Measurements from ENCODE around the gene ANXA6. TPM values are rescaled to one million over a fixed set of nuclear protein-coding genes. Genes with fewer than 3 reads are reported as not detected.

The ANXA6 gene
- polyA plus RNA-seq, 3 donors = 60.6 to 124 (median 93.5) TPM

DNA sequence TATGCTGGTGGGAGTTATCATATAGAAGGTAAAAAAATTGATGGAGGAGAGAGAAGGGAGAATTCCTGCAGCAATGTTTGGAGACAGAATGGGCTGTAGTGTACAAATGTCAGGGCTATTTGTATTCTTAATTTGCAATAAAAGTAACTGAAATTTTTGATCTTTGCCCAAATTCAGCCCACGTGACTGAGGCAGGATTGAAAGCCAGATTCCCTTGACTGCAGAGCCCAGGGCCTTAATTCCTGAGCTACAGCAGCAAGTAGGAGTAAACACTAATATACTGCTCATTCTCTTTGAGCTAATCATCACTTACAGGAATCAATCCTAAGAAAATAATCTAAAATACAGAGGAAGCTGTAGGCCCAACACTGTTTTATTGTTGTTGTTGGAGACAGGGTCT lies 5.2 kb upstream of the ANXA6 start:
- no peak overlapping the region for H3K4me3 Mint-ChIP-seq
- Histone ChIP-seq H3K9me3 (replicated peaks in 1 of 2; ENCODE audit: control insufficient read depth in 1 of 2, insufficient read depth in 1 of 2, low read length in 2 of 2) (no peaks in the 10 kb centered on the region), H3K4me3 (replicated peaks in 1 of 3; ENCODE audit: low read depth in 2 of 3, low read length in 3 of 3) (no peak overlapping the region), H3K9ac (ENCODE audit: insufficient read depth, low read length, poor library complexity, severe bottlenecking) (no peak overlapping the region), H3K4me2 (replicated peaks; ENCODE audit: extremely low read depth, low read length, poor library complexity, severe bottlenecking) (no peak overlapping the region), H3K27ac (ENCODE audit: low read depth in 1 of 2, low read length in 2 of 2) (no peak overlapping the region), H3K79me2 (ENCODE audit: insufficient read depth, low read length) (peaks cover 11% of the 10 kb centered on the region), H4K20me1 (ENCODE audit: insufficient read depth, low read length) (no peaks in the 10 kb centered on the region), H3K4me1 (ENCODE audit: control insufficient read depth in 1 of 2, insufficient read depth in 2 of 2, low read length in 2 of 2) (peaks cover 17 to 26% of the 10 kb centered on the region in 2 donors), H3K36me3 (replicated peaks in 1 of 2; ENCODE audit: control insufficient read depth in 1 of 2, insufficient read depth in 2 of 2, low read length in 2 of 2) (no peaks in the 10 kb centered on the region), H2AFZ (ENCODE audit: insufficient read depth, low read depth, low read length, poor library complexity, severe bottlenecking) (no peak overlapping the region), H3K27me3 (ENCODE audit: control insufficient read depth in 2 of 2, insufficient read depth in 2 of 2, low read length in 2 of 2) (no peaks in the 10 kb centered on the region)
- no peak overlapping the region for H3K27ac Mint-ChIP-seq
- no peak for DNase-seq
- no CpG with 5 or more reads among the region's 1 CpG for WGBS (ENCODE audit: insufficient coverage)
- H3K27me3 Mint-ChIP-seq (ENCODE audit: low read depth in 3 of 3) = peaks cover 0 to 4% (median 2%) of the 10 kb centered on the region in 3 donors
- TF ChIP-seq, protein P1, sequence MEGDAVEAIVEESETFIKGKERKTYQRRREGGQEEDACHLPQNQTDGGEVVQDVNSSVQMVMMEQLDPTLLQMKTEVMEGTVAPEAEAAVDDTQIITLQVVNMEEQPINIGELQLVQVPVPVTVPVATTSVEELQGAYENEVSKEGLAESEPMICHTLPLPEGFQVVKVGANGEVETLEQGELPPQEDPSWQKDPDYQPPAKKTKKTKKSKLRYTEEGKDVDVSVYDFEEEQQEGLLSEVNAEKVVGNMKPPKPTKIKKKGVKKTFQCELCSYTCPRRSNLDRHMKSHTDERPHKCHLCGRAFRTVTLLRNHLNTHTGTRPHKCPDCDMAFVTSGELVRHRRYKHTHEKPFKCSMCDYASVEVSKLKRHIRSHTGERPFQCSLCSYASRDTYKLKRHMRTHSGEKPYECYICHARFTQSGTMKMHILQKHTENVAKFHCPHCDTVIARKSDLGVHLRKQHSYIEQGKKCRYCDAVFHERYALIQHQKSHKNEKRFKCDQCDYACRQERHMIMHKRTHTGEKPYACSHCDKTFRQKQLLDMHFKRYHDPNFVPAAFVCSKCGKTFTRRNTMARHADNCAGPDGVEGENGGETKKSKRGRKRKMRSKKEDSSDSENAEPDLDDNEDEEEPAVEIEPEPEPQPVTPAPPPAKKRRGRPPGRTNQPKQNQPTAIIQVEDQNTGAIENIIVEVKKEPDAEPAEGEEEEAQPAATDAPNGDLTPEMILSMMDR (IDR thresholded peaks at IDR 0.05) = no peak
- H3K4me1 Mint-ChIP-seq = peaks cover 31% of the 10 kb centered on the region
- intact Hi-C loops (cut with micrococcal nuclease) = no loop called here
- H3K36me3 Mint-ChIP-seq = no peaks in the 10 kb centered on the region
- H3K9me3 Mint-ChIP-seq = no peaks in the 10 kb centered on the region

DNA sequence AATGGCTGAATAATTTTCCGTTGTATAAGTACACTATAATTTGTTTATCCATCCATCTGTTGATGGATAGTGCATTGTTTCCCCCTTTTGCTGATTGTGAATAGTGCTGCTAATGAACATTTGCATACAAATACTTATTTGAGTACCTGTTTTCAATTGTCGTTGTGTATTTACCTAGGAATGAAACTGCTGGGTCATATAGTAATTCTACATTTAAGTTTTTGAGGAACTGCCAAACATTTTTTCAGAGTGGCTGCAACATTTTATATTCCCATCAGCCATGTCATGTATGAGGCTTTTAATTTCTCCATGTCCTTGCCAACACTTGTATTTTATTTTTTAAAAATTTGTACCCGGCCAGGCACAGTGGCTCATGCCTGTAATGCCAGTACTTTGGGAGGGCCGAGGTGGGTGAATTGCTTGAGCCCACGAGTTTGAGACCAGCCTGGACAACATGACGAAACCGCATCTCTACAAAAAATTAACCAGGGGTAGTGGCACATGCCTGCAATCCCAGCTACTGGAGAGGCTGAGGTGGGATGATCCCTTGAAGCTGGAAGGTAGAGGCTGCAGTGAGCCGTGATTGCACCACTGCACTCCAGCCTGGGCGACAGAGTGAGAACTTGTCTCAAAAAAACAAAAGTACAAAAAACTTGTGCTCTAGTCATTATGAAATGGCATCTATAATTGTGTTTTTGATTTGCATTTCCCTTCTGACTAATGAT lies 2.2 kb upstream of the ANXA6 start:
- Histone ChIP-seq H2AFZ (ENCODE audit: insufficient read depth, low read depth, low read length, poor library complexity, severe bottlenecking) (no peak overlapping the region), H3K4me2 (replicated peaks; ENCODE audit: extremely low read depth, low read length, poor library complexity, severe bottlenecking) (no peak overlapping the region), H3K27me3 (ENCODE audit: control insufficient read depth in 2 of 2, insufficient read depth in 2 of 2, low read length in 2 of 2) (no peaks in the 10 kb centered on the region), H3K4me1 (ENCODE audit: control insufficient read depth in 1 of 2, insufficient read depth in 2 of 2, low read length in 2 of 2) (peaks cover 41 to 54% of the 10 kb centered on the region in 2 donors), H3K79me2 (ENCODE audit: insufficient read depth, low read length) (peaks cover 41% of the 10 kb centered on the region), H3K36me3 (replicated peaks in 1 of 2; ENCODE audit: control insufficient read depth in 1 of 2, insufficient read depth in 2 of 2, low read length in 2 of 2) (no peaks in the 10 kb centered on the region), H3K4me3 (replicated peaks in 1 of 3; ENCODE audit: low read depth in 2 of 3, low read length in 3 of 3) (no peak overlapping the region), H3K9ac (ENCODE audit: insufficient read depth, low read length, poor library complexity, severe bottlenecking) (no peak overlapping the region), H4K20me1 (ENCODE audit: insufficient read depth, low read length) (no peaks in the 10 kb centered on the region), H3K9me3 (replicated peaks in 1 of 2; ENCODE audit: control insufficient read depth in 1 of 2, insufficient read depth in 1 of 2, low read length in 2 of 2) (no peaks in the 10 kb centered on the region), H3K27ac (ENCODE audit: low read depth in 1 of 2, low read length in 2 of 2) (no peak overlapping the region)
- intact Hi-C loops (cut with micrococcal nuclease) = loop anchor here in 1 of 2 donors (5.0 kb wide), 2 partner anchors 47 to 103 kb away; no protein-coding TSS in a partner anchor
- Mint-ChIP-seq H3K4me1 (peaks cover 54% of the 10 kb centered on the region), H3K36me3 (peaks cover 0 to under 1% of the 10 kb centered on the region in 2 donors), H3K27ac (peak overlapping the region in 4 of 7 donors; percentile 4 to 69 (median 50)), H3K27me3 (ENCODE audit: low read depth in 3 of 3) (peaks cover 0 to 3% (median 2%) of the 10 kb centered on the region in 3 donors), H3K4me3 (no peak overlapping the region), H3K9me3 (no peaks in the 10 kb centered on the region)
- WGBS (ENCODE audit: insufficient coverage) = 64% methylated on average over 7 of the region's 9 CpGs
- peak in 1 of 3 donors; percentile 6 for DNase-seq
- TF ChIP-seq, protein P1 (IDR thresholded peaks at IDR 0.05) = no peak

Measured in CD14-positive monocyte (primary cell).